ENCODE data around the gene LTBP3.

Gene LTBP3

DNA sequence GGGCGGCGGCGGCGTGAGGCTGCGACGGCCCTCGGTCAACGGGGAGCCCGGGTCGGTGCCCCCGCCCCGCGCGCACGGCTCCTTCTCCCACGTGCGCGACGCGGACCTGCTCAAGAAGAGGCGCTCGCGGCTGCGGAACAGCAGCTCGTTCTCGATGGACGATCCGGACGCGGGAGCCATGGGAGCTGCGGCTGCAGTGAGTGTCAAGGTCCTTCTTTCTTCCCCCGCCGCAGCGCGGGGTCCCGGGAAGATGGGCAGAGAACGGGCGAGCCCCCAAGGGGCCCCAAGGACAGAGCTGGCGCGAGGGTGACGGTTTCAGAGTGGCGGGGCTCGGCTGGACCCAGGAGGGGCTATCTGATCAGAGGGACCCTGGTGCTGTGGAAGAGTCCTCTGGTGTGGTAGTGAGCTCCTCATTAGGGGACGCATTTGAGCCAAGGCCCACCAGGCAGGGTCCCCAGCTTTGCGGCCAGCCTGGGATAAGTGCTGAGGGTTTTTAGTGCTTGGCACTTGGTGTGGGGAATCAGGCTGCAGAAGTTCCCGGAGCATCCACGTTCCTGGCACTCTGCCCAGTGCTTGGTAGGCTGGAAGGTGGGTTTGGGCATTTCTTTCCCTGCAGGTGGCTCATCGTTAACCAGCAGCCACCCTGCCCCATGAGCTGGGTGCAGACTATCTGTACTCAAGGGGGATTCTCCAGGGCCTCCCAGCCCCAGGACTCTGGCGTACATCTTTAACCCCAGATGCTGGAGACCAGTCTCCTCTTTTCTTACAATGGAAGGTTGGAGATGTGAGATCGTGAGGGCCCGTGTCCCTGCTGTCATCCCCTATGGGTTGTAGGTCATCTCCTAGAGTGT, 27.5 kb upstream of the LTBP3 start:
- no peak for FAIRE-seq

DNA sequence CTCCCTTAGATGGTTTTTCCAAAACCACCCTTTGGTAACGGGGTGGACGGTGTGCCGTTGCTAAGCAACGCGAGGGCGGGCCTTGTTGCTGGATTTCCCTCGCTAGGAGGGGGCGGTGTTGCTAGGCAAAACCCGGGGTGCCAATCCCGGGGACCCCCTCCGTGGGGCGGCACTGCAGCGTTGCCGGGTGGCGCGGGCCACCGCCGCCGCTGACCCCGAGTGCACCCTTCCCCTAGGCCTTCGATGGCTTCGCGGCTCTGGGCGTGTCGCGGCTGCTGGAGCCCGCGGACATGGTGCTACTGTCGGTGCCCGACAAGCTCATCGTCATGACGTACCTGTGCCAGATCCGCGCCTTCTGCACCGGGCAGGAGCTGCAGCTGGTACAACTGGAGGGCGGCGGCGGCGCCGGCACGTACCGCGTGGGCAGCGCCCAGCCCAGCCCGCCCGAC, 26.6 kb upstream of the LTBP3 start:
- FAIRE-seq: no peak

DNA sequence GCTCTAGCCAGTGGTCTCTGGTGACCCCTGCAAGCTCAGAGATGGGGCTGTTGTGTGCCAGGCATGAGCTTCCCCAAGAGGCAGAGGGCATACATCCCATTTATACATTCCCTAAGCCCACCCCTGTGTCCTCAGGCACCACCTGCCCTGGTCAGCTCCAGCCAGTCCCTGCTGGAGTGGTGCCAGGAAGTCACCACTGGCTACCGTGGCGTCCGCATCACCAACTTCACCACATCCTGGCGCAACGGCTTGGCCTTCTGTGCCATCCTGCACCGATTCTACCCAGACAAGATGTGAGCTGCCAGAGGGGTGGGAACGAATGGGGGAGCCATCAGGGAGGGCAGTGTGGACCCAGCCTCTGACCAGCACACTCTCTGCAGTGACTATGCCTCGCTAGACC, 25.9 kb upstream of the LTBP3 start:
- FAIRE-seq: no peak

DNA sequence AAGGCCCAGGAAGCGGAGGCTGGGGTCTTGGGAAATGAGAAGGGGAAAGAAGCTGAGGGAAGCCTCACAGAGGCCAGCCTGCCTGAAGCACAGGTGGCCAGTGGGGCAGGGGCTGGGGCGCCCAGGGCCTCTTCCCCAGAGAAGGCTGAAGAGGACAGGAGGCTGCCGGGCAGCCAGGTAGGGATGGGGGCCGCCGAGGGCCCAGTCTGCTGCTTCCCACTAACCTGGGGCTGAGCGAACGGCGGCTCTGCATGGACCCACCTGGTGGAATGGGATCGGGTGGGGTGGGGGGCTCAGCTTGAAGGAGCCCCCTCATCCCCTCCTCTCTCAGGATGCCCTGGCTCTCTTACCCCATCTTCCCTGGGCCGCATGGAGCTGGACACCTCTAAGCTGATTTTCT, 25.4 kb upstream of the LTBP3 start:
- FAIRE-seq: no peak

DNA sequence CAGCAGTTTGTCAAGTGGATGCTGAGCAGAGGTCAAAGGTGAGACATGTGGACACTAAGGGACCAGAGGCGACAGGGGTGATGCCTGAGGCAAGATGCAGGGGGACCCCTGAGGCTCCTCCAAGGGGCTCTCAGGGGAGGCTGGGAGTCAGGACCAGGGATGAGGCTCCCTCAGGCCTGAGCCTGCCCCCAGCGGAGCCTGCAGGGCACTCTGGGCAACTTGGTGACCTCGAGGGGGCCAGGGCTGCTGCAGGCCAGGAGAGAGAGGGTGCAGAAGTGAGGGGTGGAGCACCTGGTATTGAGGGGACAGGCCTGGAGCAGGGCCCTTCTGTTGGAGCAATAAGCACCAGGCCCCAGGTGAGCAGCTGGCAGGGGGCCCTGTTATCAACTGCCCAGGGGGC, 23.8 kb upstream of the LTBP3 start:
- no peak for FAIRE-seq

DNA sequence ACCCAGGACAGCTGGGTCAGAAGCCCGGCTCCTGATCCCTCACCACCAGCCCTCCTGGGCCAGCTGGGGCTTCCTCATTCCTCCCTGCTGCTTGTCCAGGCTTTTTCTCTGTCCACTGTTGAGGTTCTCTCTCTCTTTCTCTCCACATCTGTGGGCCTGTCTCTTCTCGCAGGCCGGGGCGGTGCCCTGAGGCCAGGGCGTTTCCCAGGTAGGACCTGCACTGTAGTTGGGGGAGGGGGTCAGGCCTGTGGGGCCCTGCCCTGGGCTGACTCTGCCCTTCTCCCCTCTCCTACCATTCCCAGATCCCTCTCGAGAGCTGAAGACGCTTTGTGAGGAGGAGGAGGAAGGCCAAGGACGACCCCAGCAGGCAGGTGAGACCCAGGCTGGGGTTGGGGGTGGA, 22.6 kb upstream of the LTBP3 start:
- no peak for FAIRE-seq

DNA sequence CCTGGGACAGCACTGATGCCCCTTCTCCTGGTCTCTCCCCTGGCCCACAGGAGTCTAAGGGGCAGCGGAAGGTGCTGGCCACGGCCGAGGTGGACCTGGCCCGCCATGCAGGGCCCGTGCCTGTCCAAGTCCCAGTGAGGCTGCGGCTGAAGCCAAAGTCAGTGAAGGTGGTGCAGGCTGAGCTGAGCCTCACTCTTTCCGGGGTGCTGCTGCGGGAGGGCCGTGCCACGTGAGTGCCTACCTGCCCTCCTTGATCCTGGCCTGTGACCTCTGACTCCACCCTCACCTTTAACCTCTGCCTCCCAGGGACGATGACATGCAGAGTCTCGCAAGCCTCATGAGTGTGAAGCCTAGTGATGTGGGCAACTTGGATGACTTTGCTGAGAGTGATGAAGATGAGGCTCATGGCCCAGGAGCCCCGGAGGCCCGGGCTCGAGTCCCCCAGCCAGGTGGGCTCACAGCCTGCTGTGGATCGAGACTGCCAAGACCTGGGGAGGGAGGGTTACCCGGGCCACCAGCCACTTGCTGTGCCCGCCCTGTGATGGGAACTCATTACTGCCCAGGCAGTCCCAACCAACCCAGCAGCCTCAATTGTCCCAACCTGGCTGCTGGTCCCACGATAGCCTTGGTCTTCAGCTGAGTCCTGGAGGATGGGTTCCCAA, 22.0 kb upstream of the LTBP3 start:
- FAIRE-seq: no peak

DNA sequence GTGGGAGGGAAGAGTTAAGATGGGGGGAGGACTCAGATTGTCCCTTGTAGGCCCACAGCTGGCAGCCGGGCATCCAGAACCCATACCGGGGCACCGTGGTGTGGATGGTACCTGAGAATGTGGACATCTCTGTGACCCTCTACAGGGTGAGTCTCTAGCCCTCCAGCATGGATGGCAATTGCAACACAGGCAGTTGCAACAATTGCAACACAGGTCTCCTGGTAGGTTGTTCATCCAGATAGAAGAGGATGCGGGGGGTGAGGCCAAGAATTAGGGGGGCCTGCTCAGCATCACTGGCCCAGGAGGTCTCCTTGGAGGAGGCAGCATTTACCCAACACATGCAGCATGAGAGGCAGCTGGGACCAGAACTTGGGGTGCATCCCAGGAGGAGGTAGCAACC, 21.1 kb upstream of the LTBP3 start:
- no peak for FAIRE-seq

DNA sequence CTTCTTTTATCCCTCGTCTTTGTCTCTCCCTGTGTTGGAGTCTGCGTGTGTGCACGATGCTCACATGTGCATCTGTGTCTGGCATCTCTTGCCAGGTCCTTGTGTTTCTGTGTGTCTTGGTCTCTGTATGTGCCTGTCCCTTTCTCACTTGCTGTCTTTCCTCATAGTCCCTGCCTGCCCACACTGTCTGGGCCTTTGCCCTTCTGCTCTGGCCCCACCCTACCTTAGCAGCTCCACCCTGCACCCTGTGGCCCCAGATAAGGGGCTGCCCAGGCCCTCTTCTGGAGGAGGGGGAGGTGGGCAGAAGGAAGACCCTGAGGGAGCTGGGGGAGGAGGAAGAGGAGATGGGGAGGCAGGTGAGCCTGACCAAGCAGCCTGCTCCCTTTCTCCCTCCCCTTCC, 20.5 kb upstream of the LTBP3 start:
- no peak for FAIRE-seq

DNA sequence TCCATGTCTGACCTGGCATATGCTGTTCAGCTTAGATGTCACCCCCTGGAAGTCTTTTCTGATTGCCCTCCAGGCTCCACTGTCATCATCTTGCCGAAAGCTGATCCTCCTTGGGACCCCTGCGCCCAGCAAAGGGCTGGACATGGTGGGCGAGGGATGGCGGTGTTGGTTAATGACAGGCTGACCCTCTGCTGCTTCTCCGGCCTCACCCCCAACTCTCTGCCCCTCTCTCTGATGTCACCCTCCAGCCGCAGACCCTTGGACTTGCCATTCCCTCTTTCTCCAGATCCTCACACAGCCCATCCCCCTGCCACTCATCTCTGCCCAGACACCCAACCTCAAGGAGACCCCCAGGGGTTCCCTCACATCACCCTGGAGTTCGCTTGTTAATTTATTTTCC, 20.0 kb upstream of the LTBP3 start:
- no peak for FAIRE-seq

DNA sequence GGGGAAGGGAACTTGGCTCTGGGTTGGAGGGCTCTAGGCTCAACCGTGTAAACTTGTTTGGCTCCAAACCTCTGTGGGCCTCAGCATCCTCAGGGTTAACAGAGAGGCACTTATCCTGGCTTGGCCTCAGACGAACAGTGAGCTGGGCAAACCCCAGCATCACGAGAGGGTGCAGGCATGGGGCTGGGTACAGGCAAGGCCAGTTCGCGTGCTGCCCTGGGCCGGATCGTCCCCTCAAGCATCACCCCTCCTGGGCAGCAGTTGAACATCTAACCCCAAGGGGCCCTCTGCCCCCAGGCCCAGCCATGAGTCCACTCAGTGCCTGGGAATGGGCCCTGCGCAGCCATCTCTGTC, 19.6 kb upstream of the LTBP3 start:
- FAIRE-seq: no peak

DNA sequence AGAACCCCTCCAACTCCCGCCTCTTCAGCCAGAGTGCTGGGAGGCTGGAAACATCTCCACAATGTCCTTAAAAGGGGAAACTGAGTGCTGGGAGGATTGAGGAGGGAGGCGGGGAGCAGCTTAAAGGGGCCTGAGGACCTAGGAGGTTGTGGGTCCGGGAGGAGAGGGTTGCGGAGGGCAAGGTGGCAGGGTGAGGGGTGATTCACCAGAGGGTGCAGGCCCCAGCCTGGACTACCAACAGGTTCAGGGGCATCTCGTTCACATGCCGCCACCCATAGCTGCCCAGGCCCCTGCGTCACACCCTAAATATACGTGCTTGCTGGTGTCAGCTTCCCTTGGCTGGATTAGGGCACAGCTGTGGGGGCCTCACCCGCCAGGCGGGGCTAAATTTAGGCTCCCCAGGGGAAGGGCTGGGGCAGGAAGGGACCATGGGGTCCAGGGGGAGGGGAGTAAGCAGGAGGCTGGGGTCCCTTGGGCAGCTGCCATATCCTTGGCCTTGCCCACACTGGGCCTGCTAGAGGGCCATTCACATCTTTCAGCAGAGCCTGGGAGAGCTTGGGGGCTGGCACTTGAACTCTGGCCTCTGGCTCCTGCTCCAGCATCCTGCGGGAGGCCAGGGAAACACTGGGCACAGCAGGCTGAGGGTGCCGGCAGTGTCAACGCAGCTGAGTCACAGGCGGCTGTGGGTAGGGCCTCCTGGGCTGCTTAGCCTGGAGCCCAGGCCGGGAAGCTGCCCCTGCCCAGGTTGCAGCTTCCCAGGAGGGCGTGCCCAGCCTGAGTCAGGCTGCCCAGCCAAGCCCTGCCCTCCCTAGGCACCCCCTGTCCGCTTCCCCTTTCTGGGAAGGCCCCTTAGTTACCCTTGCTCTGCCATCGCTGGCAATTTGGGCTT, 19.0 kb upstream of the LTBP3 start:
- no peak for FAIRE-seq

DNA sequence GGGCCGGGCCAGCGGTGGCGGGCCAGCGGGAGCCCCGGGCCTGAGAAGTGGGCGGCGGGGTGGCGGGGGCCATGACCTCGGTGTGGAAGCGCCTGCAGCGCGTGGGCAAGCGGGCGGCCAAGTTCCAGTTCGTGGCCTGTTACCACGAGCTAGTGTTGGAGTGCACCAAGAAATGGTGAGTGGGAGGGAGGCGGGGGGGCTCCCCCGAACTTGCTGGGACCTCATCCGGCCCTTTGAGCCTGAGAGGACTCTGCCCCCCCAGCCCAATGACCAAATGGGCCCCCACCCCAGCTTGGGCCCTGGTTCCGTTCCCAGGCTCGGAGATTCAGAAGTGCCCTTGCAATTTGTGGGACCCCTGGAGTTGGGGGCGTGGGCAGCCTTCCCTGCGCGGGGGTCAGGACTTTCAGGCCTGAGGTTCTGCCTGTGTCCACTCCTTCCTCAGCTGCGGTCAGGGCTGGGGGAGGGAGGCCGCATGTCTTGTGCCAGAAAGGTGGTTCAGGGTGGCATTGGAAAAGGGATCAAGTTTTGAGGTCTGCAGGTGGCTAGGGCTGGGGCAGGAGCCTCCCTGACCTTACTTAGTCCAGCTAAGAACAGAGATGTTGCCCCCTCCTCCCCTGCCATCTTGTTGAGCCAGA, 18.2 kb upstream of the LTBP3 start:
- FAIRE-seq: no peak

DNA sequence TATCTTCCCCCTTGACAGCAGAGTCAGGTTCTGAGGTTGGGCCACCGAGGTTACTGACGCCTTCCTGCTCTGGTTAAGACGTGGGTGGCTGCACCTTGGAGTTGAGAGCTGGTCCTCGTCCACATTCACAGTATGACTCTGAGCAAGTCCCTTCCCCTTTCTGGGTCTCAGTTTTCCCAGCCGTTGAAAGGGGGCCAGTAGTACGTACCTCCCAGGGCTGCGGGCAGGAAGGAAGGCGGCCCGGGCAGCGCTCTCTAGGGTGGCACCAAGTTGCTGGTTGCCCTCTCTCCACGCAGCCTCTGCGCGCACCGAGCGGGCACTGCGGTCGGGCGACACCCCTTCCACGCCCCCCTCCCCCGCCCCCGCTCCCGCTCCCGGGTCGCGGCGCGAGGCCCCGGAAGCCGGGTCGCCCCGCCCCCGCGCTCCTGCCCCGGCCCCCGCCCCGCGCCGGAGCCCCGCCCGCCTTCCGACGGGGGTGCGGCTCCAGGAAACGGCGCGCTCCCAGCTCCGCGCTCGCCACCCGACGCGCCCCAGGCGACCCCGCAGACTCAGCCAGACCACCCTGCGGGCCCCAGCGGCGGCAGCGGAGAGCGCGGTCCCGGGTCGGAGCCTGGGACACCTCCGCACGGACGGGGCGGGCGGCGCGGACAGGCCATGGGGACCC, 17.5 kb upstream of the LTBP3 start, which contains the start of gene EHBP1L1:
Gene EHBP1L1 (plus strand): TSS at position 486 of the 664 bp plus-strand sequence. CDS start 250 bp downstream, outside the sequence.
- FAIRE-seq: no peak

DNA sequence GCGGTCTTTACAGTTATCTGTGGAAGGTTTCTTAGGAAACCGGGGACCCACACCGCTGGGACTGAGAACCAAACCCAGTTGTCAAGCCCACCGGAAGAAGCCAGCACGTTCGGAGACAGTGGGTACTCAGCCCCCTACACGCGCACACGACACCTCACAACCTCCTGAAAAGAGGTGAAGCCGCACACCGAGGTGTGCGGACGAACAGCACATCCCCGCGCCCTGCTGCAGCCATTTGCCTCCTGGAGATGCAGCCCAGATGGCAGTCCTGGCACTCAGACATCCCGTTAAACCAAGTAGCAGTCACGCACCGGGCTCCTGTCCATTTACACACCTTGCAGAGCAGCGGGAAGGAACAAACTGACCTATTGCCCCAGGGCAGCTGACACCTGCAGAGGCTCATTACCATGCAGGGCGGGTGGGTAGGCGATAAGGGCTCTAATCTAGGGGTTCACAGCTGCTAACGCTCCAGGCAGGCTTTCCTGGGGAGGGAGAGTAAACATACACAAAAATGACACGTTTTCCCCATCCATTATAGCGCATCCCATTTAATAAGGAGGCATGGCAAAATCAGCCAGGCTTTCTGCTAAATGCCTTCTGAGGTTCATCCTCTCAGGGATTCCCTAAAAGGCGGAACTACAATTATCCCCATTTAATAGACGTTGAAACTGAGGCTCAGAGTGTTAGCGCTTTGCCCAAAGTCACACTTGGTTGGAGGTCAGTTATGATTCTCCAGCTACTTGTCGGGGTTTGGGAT, 16.8 kb upstream of the LTBP3 start:
- FAIRE-seq: no peak

DNA sequence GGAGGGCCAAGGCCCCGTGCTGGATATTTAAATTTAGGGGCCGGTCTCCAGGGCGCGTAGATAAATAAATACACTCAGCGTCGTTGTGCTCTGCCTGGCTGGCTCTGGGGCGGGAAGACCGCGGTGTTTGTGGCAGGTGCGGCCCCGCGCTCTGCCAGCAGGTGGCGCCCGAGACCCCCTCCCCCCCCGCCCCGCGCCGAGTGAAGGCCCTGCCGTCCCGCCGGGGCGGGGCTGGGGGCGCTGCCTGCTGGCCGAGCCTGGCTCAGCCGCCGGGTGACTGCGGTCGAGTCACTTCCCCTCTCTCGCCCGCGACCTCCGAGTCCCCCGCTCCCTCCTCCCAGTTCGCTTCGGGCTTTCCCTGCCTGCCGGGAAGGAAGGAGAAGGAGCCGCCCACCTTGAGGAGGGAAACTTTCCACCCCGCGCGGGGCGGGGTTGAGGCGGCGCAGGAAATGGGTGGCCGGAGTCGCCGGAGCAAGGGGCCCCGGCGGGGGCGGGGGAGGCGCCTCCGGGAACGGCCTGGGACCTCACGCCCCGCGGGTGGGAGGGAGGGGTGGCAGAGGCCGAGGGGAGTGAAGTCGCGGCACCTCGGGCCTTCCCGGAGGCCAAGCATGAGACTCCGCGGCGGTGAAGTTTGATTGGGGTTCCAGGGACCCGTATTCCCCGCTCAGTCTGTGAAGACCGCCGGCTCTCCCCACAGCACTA, 16.1 kb upstream of the LTBP3 start:
- no peak for FAIRE-seq

DNA sequence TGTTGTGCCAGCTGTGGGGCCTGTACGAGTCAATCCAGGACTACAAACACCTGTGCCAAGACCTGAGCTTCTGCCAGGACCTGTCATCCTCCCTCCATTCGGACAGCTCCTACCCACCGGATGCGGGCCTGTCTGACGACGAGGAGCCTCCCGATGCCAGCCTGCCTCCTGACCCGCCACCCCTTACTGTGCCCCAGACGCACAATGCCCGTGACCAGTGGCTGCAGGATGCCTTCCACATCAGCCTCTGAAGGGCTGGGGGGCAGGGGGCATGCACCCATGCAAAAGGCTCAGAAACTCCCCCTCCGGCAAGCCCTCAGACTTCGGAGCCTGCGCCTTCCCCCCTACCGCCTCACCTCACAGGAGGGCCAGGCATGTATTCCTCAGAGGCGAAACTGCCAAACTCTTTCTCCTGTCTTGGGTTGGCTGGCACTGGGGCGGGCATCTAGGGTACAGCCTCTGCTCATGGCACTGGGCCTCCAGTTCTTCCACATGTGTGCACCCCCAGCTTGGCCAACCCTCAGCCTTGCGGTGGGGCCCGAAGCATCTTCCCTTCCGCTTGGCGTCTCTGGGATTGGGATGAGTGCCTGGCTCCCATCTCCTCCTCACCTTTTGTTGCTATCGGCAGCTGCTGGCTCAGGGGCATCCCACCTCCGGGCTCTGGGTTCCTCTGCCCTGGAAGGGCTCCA, 15.4 kb upstream of the LTBP3 start:
- FAIRE-seq: no peak

DNA sequence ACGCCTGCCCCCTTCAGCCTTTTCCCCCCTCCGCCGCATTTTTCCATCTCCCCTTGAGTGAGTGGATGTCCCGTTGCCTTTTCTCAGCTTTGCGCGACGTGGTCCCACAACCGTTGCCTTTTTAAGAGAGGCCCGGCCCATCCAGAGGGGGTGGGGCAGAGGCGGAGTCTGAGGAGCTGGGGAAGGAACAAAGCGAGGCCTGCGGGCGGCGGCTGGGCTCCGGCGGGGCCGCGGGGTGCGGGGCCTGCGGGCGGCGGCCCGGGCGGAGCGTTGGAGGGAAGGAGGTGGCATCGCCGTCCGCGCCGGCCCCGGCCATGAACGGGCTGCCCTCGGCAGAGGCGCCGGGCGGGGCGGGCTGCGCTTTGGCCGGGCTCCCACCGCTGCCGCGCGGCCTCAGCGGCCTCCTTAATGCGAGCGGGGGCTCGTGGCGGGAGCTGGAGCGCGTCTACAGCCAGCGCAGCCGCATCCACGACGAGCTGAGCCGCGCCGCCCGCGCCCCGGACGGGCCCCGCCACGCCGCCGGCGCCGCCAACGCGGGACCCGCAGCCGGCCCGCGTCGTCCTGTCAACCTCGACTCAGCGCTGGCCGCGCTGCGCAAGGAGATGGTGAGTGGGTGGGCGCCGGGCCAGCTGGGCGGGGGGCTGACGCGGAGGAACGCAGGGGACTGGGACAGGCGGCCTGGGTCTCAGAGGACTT, 14.3 kb upstream of the LTBP3 start, which contains the start of gene FAM89B:
Gene FAM89B (plus strand): TSS at position 183 of the 696 bp plus-strand sequence. CDS start 132 bp downstream, at position 315.
- FAIRE-seq: no peak

DNA sequence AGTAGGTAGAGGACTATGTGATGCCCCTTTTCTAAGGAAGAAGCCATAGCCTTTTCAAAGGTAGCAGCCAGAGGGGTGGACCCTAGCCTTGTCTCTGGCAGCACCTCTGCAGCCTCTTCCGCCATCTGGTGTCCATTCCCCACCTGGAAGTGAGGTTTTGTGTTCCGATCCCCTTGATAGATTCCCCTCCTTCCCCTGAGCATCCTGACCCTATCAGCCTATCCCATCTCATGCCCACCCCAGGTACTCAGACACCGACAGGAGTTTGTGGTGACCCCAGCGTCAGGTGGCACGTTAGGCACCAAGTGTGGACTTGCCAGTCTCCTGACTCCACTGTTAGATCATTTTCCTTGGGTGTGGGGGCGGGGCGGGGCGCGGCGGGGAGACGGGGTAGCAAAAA, 13.8 kb upstream of the LTBP3 start:
- FAIRE-seq: no peak

All from endometrium (tissue), 2 donors.